Measurements from ENCODE around the gene HTT-AS.

Gene HTT-AS

GRCh38 chr4:3041192-3042142 is 32.9 kb downstream of the HTT-AS start:
- TF ChIP-seq CTCF (conservative IDR thresholded peaks at IDR 0.05) (0 out of 2 replicates have a peak, but pooled peaks have one; percentile 6), ZFX (IDR thresholded peaks at IDR 0.05) (peak; percentile 70; the same call in 1 of the 2 replicates)
- peak overlapping the region; percentile 72 for H3K27ac ChIP-seq

GRCh38 chr4:3040452-3041191 is 33.7 kb downstream of the HTT-AS start:
- TF ChIP-seq CTCF (conservative IDR thresholded peaks at IDR 0.05) (no peak), ZFX (IDR thresholded peaks at IDR 0.05) (no peak)
- H3K27ac ChIP-seq, result peak overlapping the region; percentile 72

- TF ChIP-seq CTCF (conservative IDR thresholded peaks at IDR 0.05) (no peak), ZFX (IDR thresholded peaks at IDR 0.05) (no peak)
These were observed 34.5 kb downstream of the HTT-AS start for GRCh38 chr4:3039706-3040366.

GRCh38 chr4:3037957-3038461 is 36.3 kb downstream of the HTT-AS start:
- TF ChIP-seq CTCF (conservative IDR thresholded peaks at IDR 0.05) (no peak), ZFX (IDR thresholded peaks at IDR 0.05) (no peak)
- no peak overlapping the region for H3K27ac ChIP-seq

More at GRCh38 chr4:3039706-3040366, 34.5 kb downstream of the HTT-AS start:
- no peak overlapping the region for H3K27ac ChIP-seq

- TF ChIP-seq CTCF (conservative IDR thresholded peaks at IDR 0.05), result no peak
- TF ChIP-seq ZFX (IDR thresholded peaks at IDR 0.05), result no peak
These were observed 38.0 kb downstream of the HTT-AS start for GRCh38 chr4:3036131-3036952.

GRCh38 chr4:3035674-3036073 is 38.7 kb downstream of the HTT-AS start:
- TF ChIP-seq ZFX (IDR thresholded peaks at IDR 0.05), result no peak
- no peak for TF ChIP-seq CTCF (conservative IDR thresholded peaks at IDR 0.05)
- H3K27ac ChIP-seq, result no peak overlapping the region

More at GRCh38 chr4:3036131-3036952, 38.0 kb downstream of the HTT-AS start:
- no peak overlapping the region for H3K27ac ChIP-seq

Measured in C4-2B (cell line).